ENCODE measurements around the gene STK32A.

DNA sequence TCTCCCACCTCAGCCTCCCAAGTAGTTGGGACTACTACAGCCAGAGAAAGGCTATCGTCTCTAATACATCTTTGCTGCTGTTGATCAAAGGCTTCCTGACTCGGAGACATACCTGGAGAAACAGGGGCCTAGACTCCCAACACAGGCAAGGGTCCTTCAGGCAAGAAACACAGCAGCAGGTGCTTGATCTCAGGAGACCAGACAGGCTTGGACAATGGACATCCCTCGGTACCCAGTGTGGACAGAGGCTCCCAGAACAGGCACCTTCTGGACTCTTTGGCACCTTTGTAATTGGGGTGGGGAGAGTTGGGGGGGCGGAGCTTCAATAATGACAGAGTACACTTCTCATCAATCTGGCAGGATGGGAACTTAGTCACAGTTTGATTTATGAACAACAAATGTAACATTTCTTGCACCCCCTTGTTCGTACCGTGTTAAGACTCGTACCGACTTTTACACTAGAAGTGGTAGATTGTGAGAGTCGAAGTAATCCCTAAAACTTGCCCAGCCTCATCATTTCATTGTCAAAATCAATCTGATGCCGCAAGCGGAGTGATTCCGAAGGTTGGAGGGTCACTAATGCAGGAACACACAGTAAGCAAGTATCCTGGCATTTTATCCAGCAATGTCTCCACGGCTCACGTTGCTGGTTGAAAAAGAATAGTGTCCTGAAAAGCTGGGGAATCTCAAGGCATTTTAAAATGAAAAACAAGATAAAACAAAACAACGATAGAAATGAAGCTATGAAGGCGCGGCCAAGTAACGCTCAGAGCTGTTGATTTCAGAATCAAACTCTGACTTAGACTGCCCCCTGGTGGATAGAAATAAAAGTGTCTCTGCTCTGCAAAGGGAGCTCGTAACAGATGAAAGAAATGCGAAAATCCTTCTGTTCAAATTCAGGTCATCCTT, 46.4 kb upstream of the STK32A start:
- TF ChIP-seq POLR2A (IDR thresholded peaks at IDR 0.05) = no peak
- TF ChIP-seq, protein P1, sequence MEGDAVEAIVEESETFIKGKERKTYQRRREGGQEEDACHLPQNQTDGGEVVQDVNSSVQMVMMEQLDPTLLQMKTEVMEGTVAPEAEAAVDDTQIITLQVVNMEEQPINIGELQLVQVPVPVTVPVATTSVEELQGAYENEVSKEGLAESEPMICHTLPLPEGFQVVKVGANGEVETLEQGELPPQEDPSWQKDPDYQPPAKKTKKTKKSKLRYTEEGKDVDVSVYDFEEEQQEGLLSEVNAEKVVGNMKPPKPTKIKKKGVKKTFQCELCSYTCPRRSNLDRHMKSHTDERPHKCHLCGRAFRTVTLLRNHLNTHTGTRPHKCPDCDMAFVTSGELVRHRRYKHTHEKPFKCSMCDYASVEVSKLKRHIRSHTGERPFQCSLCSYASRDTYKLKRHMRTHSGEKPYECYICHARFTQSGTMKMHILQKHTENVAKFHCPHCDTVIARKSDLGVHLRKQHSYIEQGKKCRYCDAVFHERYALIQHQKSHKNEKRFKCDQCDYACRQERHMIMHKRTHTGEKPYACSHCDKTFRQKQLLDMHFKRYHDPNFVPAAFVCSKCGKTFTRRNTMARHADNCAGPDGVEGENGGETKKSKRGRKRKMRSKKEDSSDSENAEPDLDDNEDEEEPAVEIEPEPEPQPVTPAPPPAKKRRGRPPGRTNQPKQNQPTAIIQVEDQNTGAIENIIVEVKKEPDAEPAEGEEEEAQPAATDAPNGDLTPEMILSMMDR (IDR thresholded peaks at IDR 0.05) = peak; percentile 75 to 92 (median 84)

All from thyroid gland (tissue), 4 donors.